HG03575 (cell line): Measurements from ENCODE around the gene ATP7B.

ENCODE experiments used
- ATAC-seq: cut with Tn5 transposase; IDR thresholded peaks from one replicate; pipeline ENCODE4 v1.9.1; 2021; ENCODE audit not compliant: unreplicated experiment, insufficient number of reproducible peaks, low FRiP score; ENCODE audit errors: extremely low read depth

ATP7B gene

GRCh38 chr13:52011632-52012511 is 622 bp upstream of the ATP7B start, which contains the start of gene ALG11:
Gene ALG11 (plus strand): TSS chr13:52012398. CDS start chr13:52012419, 21 bp downstream.
- ATAC-seq = peak; percentile 96

DNA sequence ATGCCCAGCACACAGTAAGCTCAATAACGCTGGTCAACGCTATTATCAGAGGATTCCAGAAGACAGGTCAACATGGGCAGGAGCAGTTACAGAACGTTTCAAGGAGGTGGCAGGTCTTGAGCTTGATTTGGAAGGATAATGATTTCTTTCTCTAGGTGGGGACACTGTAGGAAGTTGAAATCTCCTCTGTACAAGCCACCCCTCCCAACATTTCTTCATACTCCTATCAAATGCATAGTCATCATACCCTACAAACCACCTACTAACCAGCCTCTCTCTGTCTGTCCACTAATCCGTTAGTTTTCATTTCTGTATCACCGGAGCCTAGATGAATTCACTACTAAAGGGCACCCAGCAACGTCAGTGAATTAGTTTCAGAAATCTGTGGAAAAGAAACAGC is 1.3 kb downstream of the ATP7B start:
- no peak for ATAC-seq

DNA sequence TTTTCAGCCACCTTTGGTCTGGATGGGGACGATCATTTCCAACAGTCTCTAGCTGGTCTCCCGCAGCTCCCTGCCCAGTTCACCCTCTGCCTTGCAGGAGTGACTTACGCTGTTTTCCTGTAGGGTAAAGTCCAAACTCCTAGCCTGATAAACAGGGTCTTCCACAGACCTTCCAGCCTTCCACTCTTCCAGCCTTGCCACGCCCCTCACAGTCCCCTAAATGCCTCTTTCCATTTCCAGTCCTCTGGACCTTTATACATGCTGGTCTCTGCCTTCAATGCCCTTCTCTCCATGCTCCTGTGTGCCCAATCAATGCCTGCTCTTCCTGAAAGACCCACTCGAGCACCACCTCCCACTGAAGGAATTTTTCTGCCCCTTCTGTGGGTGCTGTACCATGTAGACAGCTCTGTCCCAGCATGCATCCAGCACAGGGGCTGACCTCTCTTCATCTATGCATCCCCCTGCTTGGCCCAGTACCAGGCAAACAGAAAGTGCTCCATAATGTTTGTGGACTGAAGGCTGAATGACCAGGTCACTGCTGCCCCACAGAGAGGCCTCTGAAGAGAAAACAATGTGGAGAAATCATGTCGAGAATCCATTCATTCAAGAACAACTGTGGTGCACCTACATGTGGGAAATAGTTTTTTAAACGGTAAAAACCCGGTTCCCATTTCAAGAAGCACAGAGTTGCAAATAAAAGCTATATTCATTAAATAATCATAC is 4.6 kb downstream of the ATP7B start:
- no peak for ATAC-seq

GRCh38 chr13:52005841-52006522 is 5.3 kb downstream of the ATP7B start:
- no peak for ATAC-seq

DNA sequence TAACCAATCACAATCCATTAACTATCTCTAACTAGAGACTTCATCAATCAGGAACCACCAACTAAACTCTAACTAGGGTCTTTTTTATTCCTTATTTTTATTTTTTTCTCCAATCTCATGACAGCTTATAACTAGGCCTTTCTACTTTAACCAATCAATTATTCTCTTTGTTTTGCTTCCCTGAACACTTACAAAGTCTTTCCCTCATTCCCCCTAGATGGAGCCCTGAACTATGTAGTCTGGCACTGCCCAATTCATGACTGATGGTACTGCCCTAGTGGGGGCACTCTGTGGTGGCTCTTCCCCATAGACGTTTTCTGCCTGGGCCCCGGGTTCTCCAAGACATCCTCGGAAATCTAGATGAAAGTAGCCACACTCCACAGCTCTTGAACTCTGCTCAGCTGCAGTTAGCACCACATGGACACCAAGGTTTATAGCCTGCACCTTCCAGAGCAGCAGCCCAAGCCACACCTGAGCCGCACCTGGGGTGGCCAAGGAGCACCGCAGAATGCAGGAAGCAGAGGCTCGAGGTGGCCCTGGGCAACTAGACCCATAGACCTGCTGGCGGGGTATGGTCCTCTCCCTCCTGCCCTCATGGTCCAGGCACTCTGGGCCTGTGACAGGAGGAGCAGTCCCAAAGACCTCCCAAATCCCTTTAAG is 6.6 kb downstream of the ATP7B start:
- no peak for ATAC-seq

GRCh38 chr13:52003541-52003940 is 7.7 kb downstream of the ATP7B start:
- ATAC-seq = no peak

DNA sequence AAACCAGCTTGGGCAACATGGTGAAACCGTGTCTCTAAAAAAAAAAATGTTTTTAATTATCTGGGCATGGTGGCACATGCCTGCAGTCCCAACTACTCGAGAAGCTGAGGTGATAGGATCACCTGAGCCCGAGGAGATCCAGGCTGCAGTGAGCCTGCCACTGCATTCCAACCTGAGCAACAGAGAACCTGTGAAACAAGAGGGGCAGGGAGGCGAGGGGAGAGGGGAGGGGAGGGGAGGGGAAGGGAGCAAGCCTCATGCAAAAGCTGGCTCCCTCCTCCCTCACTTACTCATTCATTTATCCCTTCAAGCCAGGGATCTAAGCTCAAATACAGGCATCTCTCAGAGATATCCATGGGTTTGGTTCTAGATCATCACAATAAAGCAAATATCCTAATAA is 8.9 kb downstream of the ATP7B start:
- ATAC-seq = no peak

DNA sequence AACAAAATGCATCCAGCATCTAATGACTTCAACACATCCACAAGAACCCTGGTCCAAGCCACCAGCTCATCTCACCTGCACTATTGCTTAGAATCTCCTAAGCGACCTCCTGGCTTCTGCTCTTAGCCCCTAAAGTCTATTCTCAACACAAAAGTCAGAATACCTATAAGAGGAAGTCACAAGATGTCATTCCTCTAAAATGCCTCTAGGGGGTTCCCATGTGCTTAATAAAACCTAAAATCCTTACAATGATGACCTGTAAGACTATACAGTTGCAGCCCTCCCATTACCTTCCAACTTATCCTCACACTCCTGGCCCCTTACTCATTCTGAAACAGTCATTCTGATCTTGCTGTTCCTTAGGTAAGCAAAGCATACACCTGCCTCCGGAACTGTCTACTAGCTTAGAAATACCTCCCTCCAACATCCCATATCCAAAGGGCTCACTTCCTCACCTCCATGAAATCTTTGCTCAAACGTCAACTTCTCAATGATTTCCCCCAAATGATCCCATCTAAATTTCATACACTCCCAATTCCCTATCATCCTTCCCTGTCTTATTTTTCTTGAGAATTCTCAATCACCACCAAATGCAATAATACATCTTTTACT is 10.0 kb downstream of the ATP7B start:
- ATAC-seq = no peak

- ATAC-seq = no peak
Measured at GRCh38 chr13:51999921-52000320, 11.3 kb downstream of the ATP7B start.

DNA sequence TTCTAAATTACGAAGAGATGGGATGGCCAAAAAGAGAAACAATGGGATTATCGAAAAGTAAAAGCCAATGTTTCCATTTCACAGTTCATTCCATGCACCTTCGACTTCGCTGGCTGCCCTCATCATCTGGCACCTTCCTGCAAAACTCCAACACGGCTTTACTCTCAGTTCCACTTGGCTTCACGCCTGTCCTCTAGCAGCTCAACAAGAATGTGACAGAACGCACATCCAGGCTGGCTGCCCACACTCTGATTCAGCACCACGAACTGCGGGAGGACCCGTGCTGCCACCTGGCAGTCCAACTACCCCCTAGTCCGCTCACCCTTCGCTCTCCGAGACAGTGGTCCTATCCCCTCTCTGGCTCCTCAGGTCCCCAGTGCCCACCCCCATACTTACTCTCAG is 11.7 kb downstream of the ATP7B start:
- ATAC-seq = no peak

DNA sequence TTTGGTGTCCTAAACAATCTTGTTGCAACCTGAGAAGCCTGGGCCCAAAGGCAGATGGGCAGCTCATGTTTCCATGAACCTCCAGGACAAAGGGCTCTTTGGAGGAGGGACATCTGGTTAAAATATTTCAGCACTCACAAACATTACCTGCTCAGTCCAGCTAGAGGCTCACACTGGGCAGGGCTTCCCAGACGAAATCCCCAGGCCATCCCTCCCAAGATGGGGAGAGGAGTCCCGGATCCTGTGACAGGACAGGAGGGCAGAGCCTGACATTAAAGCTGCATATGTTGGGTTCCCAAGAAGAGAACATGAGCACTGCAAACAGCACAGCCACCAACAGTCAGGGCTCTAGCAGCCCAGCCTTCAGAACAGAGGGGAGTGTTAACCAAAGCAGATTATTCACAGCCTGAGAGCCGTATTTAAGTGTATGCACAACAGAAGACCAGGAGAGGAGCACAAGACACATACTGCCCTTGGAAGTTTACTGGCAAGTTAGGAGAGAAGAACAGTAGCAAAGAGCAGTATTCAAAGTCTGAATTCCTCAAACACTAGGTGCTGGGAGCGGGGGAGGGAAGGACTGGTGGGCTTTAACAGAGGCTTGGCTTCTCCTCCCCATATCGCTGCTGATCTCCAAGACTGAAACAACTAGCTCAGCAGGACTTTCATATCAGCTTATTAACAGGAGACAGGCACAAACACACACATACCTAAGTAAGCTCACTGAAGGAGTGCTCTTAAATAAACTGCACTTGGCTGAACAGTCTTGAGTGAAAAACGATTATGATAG is 12.3 kb downstream of the ATP7B start:
- no peak for ATAC-seq

GRCh38 chr13:51997641-51998330 is 13.5 kb downstream of the ATP7B start:
- ATAC-seq = no peak

- no peak for ATAC-seq
Measured at GRCh38 chr13:51997186-51997585, 14.1 kb downstream of the ATP7B start.

DNA sequence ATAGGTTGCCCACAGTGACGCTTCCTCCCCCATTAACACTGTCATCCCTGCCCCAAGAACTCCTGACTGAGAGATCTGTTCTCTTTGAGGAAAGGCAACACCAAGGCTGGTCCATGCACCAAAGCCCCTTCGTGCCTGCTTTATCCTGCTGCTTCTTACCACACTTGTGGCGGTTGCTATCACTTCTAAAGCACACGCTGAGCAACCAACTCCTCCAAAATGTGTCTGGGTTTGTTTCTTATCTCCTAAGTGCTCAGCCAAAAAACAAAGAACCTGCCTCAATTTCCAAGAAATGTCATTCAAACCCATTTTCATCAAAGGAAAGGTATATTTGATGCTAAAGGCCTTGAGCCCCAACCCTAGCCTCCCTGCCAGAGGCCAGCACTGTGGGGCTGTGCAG is 14.6 kb downstream of the ATP7B start:
- no peak for ATAC-seq

- no peak for ATAC-seq
Measured at GRCh38 chr13:51995677-51996551, 15.3 kb downstream of the ATP7B start.

DNA sequence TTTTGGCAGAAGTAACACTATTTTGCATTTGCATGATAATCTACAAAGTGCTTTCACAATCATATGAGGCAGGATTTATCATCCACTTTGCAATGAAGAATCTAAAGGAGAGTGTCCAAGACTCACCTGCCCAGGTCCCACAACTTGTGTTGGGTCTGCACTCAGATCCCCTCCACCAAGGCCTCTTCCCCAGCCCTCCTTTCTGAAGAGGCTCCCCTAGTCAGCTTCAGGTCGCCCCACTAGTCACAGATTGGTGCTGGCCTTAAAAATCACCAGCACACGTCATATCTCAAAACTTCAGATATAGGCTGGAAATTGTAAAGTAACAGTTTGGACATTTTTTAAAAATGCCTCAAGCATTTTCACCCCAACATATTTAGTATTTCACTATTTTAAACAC is 17.5 kb downstream of the ATP7B start:
- ATAC-seq = no peak
